Mesenchymal stem cell (in vitro differentiated cells and primary cell): ENCODE results near the gene TMEM202.
A peak's percentile ranks its signal among the peaks of the same experiment; 100 is the strongest.
"Not testable (repeated sequence)": the region's sequence is repeated elsewhere in the genome, so short reads cannot be mapped to it uniquely, and the experiment has no call there.

Source experiments
- DNase-seq: peaks from one replicate; pipeline ENCODE4 v3.0.0-alpha.2; 2013
- H2AFZ ChIP-seq: one replicate; pipeline ENCODE4 v1.6.1; 2013; ENCODE audit warnings: low read depth, mild to moderate bottlenecking, control low read depth, inconsistent platforms, low read length, moderate library complexity
- H2AK5ac ChIP-seq: 2 replicates; pipeline ENCODE4 v1.6.1; 2013; ENCODE audit warnings: low read length, moderate library complexity, mild to moderate bottlenecking, inconsistent platforms; ENCODE audit not compliant: severe bottlenecking
- H2BK120ac ChIP-seq: one replicate; pipeline ENCODE4 v1.6.1; 2013; ENCODE audit warnings: low read depth, mild to moderate bottlenecking, inconsistent platforms, low read length, moderate library complexity
- H2BK12ac ChIP-seq, 2 experiments: one replicate each; pipeline ENCODE4 v1.6.1; 2013; ENCODE audit warnings: inconsistent platforms in 2 of 2, low read length in 2 of 2, mild to moderate bottlenecking in 2 of 2, moderate library complexity in 2 of 2, control low read depth in 1 of 2
- H2BK15ac ChIP-seq: one replicate; pipeline ENCODE4 v1.6.1; 2013; ENCODE audit warnings: mild to moderate bottlenecking, low read depth, inconsistent platforms; ENCODE audit not compliant: poor library complexity, severe bottlenecking
- H2BK5ac ChIP-seq: 2 replicates; pipeline ENCODE4 v1.6.1; 2013; ENCODE audit warnings: low read depth, mild to moderate bottlenecking, low read length, control low read depth, inconsistent platforms; ENCODE audit not compliant: poor library complexity, severe bottlenecking
- H3K14ac ChIP-seq, 2 experiments: one replicate each; pipeline ENCODE4 v1.6.1; 2013; ENCODE audit warnings: inconsistent platforms in 2 of 2, low read length in 2 of 2, control low read depth in 1 of 2, mild to moderate bottlenecking in 1 of 2, moderate library complexity in 1 of 2
- H3K18ac ChIP-seq, 2 experiments: one replicate each; pipeline ENCODE4 v1.6.1; 2013; ENCODE audit warnings: inconsistent platforms in 2 of 2, low read length in 2 of 2, control low read depth in 1 of 2, low read depth in 1 of 2, mild to moderate bottlenecking in 1 of 2
- H3K23ac ChIP-seq, 2 experiments: one replicate each; pipeline ENCODE4 v1.6.1; 2013; ENCODE audit warnings: inconsistent platforms in 2 of 2, low read length in 2 of 2, mild to moderate bottlenecking in 2 of 2, moderate library complexity in 2 of 2, control low read depth in 1 of 2
- H3K27ac ChIP-seq: 2 replicates; pipeline ENCODE4 v1.5.1; 2013; ENCODE audit warnings: mild to moderate bottlenecking, moderate library complexity, low read length, control low read depth, inconsistent platforms; ENCODE audit not compliant: poor library complexity, severe bottlenecking
- H3K27me3 ChIP-seq, 2 experiments: 2 replicates each; pipeline versions ENCODE4 v1.6.1 to v1.7.0; 2013; ENCODE audit warnings: low read length in 2 of 2, mild to moderate bottlenecking in 2 of 2, moderate library complexity in 2 of 2, control low read depth in 1 of 2, inconsistent platforms in 1 of 2; ENCODE audit not compliant: control insufficient read depth in 1 of 2, insufficient read depth in 1 of 2
- H3K36me3 ChIP-seq, 2 experiments: 2 replicates each; pipeline versions ENCODE4 v1.6.1 to v1.7.0; 2013; ENCODE audit warnings: low read length in 2 of 2, control low read depth in 1 of 2, inconsistent platforms in 1 of 2, low read depth in 1 of 2, mild to moderate bottlenecking in 1 of 2; ENCODE audit not compliant: insufficient read depth in 2 of 2, control insufficient read depth in 1 of 2
- H3K4ac ChIP-seq, 2 experiments: one replicate each; pipeline ENCODE4 v1.6.1; 2013; ENCODE audit warnings: inconsistent platforms in 2 of 2, low read length in 2 of 2, mild to moderate bottlenecking in 2 of 2, moderate library complexity in 2 of 2, control low read depth in 1 of 2, low read depth in 1 of 2
- H3K4me1 ChIP-seq: 2 replicates; pipeline ENCODE4 v1.6.1; 2013; ENCODE audit warnings: low read depth, low read length, control low read depth; ENCODE audit not compliant: control insufficient read depth, insufficient read depth
- H3K4me2 ChIP-seq: 2 replicates; pipeline ENCODE4 v1.6.1; 2013; ENCODE audit warnings: low read length, mild to moderate bottlenecking, inconsistent platforms; ENCODE audit not compliant: poor library complexity, severe bottlenecking
- H3K4me3 ChIP-seq, 2 experiments: 2 replicates each; pipeline versions ENCODE4 v1.5.1 to v1.7.0; 2013; ENCODE audit warnings: low read length in 2 of 2, mild to moderate bottlenecking in 2 of 2, control low read depth in 1 of 2, low read depth in 1 of 2; ENCODE audit not compliant: insufficient read depth in 1 of 2
- H3K79me1 ChIP-seq: replicated peaks from 2 replicates; pipeline ENCODE4 v1.6.1; 2013; ENCODE audit warnings: mild to moderate bottlenecking, control low read depth, low read length, inconsistent platforms; ENCODE audit not compliant: poor library complexity, severe bottlenecking
- H3K9ac ChIP-seq: 2 replicates; pipeline ENCODE4 v1.7.0; 2013; ENCODE audit warnings: mild to moderate bottlenecking, low read length, moderate library complexity
- H3K9me3 ChIP-seq: 2 replicates; pipeline ENCODE4 v1.7.0; 2013; ENCODE audit warnings: mild to moderate bottlenecking, low read length; ENCODE audit not compliant: control insufficient read depth
- H4K8ac ChIP-seq: one replicate; pipeline ENCODE4 v1.6.1; 2013; ENCODE audit warnings: inconsistent platforms, mild to moderate bottlenecking, low read length, moderate library complexity
- H4K91ac ChIP-seq: one replicate; pipeline ENCODE4 v1.6.1; 2013; ENCODE audit warnings: mild to moderate bottlenecking, low read length, inconsistent platforms
- WGBS: methylation state at CpG from one replicate; pipeline ENCODE4 v1.1.7; 2013; ENCODE audit warnings: mixed read lengths; 5-methylcytosine and 5-hydroxymethylcytosine counted together

TMEM202 gene

DNA sequence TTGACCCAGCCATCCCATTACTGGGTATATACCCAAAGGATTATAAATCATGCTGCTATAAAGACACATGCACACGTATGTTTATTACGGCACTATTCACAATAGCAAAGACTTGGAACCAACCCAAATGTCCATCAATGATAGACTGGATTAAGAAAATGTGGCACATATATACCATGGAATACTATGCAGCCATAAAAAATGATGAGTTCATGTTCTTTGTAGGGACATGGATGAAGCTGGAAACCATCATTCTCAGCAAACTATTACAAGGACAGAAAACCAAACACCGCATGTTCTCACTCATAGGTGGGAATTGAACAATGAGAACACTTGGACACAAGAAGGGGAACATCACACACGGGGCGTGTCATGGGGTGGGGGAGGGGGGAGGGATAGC is 44.7 kb downstream of the TMEM202 start:
- not testable (repeated sequence) for H3K79me1 ChIP-seq, H3K9me3 ChIP-seq

DNA sequence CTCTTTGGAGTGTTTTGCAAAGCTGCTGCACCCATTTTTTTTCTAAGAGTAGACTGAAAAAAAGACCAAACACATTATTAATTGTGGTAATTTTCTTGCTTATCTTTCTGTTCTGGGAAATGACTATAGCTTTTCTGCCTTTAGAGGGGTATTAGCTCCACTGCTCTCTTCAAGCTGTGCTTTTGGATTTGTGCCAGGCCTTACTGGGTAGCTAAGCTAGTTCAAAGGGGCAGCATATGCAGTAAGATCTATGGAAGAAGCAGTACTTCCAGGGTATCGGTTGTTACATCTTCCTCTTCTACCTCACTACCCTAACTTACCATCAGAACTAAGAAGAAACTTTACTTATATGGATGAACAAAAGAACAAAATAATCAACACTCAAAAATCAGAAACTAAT is 47.3 kb downstream of the TMEM202 start:
- WGBS: 100% methylated on average over 1 of the region's 1 CpG
- Histone ChIP-seq H3K23ac (no peak overlapping the region), H3K14ac (no peak overlapping the region), H3K9ac (no peak overlapping the region), H3K4me1 (no peaks in the 10 kb centered on the region), H3K27ac (no peak overlapping the region), H3K4ac (no peak overlapping the region), H4K91ac (no peak overlapping the region), H3K36me3 (no peaks in the 10 kb centered on the region), H3K27me3 (peaks cover 4 to 5% of the 10 kb centered on the region in 2 experiments), H2BK12ac (no peak overlapping the region), H3K79me1 (no peaks in the 10 kb centered on the region), H4K8ac (no peak overlapping the region), H3K4me2 (no peak overlapping the region), H3K4me3 (no peak overlapping the region), H3K18ac (no peak overlapping the region), H2BK120ac (no peak overlapping the region), H2BK5ac (no peak overlapping the region), H2AK5ac (no peak overlapping the region), H3K9me3 (no peaks in the 10 kb centered on the region), H2BK15ac (no peak overlapping the region), H2AFZ (no peak overlapping the region)
- no peak for DNase-seq

More for the DNA sequence above, 44.7 kb downstream of the TMEM202 start:
- not testable (repeated sequence) for H2BK15ac ChIP-seq, H2BK120ac ChIP-seq, H3K4me1 ChIP-seq, H2AFZ ChIP-seq, H3K4me3 ChIP-seq, DNase-seq, H3K9ac ChIP-seq, H3K27me3 ChIP-seq, H3K23ac ChIP-seq, H3K4me2 ChIP-seq, H3K27ac ChIP-seq, H2AK5ac ChIP-seq, H4K91ac ChIP-seq, H3K14ac ChIP-seq, H3K18ac ChIP-seq, H2BK5ac ChIP-seq, H4K8ac ChIP-seq, H3K4ac ChIP-seq, H3K36me3 ChIP-seq, H2BK12ac ChIP-seq
- WGBS: 77% methylated on average over 3 of the region's 5 CpGs

DNA sequence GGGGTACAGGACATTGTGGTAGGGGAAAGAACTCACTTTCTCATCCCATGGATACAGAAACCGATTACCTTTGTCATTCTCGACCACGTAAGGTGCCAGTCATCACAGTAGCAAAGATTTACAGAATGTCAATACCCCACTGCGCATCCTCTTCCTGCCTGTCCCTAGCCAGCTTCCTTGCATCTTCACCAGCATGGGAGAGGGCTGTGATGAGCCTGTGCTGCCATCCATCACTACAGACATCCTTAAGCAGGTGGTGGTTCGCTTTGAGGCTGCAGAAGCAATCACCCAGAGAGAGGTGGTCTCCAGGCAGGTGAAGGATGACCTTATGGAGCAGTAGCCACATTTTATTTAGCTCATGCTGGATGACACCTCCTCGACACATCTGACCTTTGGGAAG is 52.7 kb downstream of the TMEM202 start:
- H3K27me3 ChIP-seq: no peaks in the 10 kb centered on the region
- H3K27ac ChIP-seq: no peak overlapping the region
- no peak overlapping the region for H3K9ac ChIP-seq
- no peak overlapping the region for H2AK5ac ChIP-seq
- H3K4ac ChIP-seq: no peak overlapping the region
- no peaks in the 10 kb centered on the region for H3K36me3 ChIP-seq
- no peak overlapping the region for H2AFZ ChIP-seq
- H2BK120ac ChIP-seq: no peak overlapping the region
- no peak for DNase-seq
- H4K91ac ChIP-seq: no peak overlapping the region
- no peak overlapping the region for H3K18ac ChIP-seq
- no peak overlapping the region for H3K23ac ChIP-seq
- no peaks in the 10 kb centered on the region for H3K4me1 ChIP-seq
- 78% methylated on average over 6 of the region's 6 CpGs for WGBS
- H2BK5ac ChIP-seq: no peak overlapping the region
- no peaks in the 10 kb centered on the region for H3K9me3 ChIP-seq
- no peak overlapping the region for H2BK12ac ChIP-seq
- no peaks in the 10 kb centered on the region for H3K79me1 ChIP-seq
- no peak overlapping the region for H3K4me2 ChIP-seq
- H2BK15ac ChIP-seq: no peak overlapping the region
- no peak overlapping the region for H4K8ac ChIP-seq
- no peak overlapping the region for H3K4me3 ChIP-seq
- H3K14ac ChIP-seq: peak overlapping the region in 1 of 2 experiments; percentile 74

DNA sequence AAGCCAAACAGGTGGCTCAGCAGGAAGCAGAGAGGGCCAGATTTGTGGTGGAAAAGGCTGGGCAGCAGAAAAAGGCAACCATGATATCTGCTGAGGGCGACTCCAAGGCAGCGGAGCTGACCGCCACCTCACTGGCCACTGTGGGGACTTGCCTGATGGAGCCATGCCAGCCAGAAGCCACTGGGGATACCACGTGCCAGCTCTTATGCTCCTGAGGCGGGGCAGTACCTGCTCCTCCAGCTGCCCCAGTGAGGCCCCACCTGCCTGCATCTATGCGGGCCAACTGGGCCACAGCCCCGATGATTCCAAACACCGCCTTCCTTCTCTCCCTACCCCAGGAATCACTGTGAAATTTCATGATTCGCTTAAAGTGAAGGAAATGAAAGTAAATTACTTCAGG is 53.1 kb downstream of the TMEM202 start:
- H2BK120ac ChIP-seq: no peak overlapping the region
- H3K79me1 ChIP-seq: no peaks in the 10 kb centered on the region
- no peak overlapping the region for H3K4me3 ChIP-seq
- no peak overlapping the region for H4K8ac ChIP-seq
- no peaks in the 10 kb centered on the region for H3K9me3 ChIP-seq
- no peak overlapping the region for H2AK5ac ChIP-seq
- no peak overlapping the region for H2BK12ac ChIP-seq
- H3K4ac ChIP-seq: no peak overlapping the region
- H3K4me1 ChIP-seq: no peaks in the 10 kb centered on the region
- WGBS: 81% methylated on average over 6 of the region's 9 CpGs
- no peak overlapping the region for H2AFZ ChIP-seq
- no peak overlapping the region for H2BK5ac ChIP-seq
- H3K23ac ChIP-seq: no peak overlapping the region
- H3K27me3 ChIP-seq: no peaks in the 10 kb centered on the region
- no peak overlapping the region for H3K9ac ChIP-seq
- H4K91ac ChIP-seq: no peak overlapping the region
- no peak overlapping the region for H3K18ac ChIP-seq
- H3K4me2 ChIP-seq: no peak overlapping the region
- H3K14ac ChIP-seq: no peak overlapping the region
- no peak overlapping the region for H2BK15ac ChIP-seq
- H3K27ac ChIP-seq: no peak overlapping the region
- no peak for DNase-seq
- no peaks in the 10 kb centered on the region for H3K36me3 ChIP-seq
